Gastrocnemius medialis (tissue), 4 donors: ENCODE results near the gene CACNG3.

Experiments
- POLR2A ChIP-seq, 2 donors: fragments of 450-650 bp; IDR thresholded peaks; one replicate each; pipeline ENCODE4 v1.6.1; 2017; ENCODE audit warnings: antibody characterized with exemption in 2 of 2, mild to moderate bottlenecking in 2 of 2, moderate library complexity in 2 of 2
- TF ChIP-seq, protein P1 (sequence below), 5 experiments: fragments of 450-650 bp in 3 of 5; fragments of 200-600 bp in 2 of 5; sonication (generic) in 2 of 5; IDR thresholded peaks in 4 of 5; conservative IDR thresholded peaks in 1 of 5; 1 replicate in 4 of 5; 2 replicates in 1 of 5; pipeline ENCODE4 v1.5.1; 2016 to 2019; ENCODE audit warnings: antibody characterized with exemption in 5 of 5, mild to moderate bottlenecking in 3 of 5, moderate library complexity in 3 of 5

DNA sequence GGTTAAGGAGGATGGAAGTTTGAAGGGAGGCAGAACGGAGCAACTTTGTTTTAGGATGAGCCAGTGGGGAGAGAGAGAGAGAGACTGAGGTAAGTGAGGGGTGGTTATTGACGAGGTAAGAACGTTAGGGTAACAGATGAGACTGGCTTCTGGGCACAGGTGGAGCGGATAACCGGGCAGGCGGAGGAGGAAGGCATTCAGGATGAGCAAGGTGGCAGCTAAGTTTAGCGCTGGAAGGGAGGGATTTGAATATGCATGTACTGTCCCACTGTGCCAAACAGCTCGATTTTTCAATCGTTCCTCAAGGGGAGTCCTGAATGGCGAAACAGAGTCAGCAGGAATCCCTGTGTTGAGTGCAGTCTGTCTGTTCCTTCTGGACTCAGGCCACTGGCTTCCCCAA is 35.8 kb downstream of the CACNG3 start:
- TF ChIP-seq, protein P1, sequence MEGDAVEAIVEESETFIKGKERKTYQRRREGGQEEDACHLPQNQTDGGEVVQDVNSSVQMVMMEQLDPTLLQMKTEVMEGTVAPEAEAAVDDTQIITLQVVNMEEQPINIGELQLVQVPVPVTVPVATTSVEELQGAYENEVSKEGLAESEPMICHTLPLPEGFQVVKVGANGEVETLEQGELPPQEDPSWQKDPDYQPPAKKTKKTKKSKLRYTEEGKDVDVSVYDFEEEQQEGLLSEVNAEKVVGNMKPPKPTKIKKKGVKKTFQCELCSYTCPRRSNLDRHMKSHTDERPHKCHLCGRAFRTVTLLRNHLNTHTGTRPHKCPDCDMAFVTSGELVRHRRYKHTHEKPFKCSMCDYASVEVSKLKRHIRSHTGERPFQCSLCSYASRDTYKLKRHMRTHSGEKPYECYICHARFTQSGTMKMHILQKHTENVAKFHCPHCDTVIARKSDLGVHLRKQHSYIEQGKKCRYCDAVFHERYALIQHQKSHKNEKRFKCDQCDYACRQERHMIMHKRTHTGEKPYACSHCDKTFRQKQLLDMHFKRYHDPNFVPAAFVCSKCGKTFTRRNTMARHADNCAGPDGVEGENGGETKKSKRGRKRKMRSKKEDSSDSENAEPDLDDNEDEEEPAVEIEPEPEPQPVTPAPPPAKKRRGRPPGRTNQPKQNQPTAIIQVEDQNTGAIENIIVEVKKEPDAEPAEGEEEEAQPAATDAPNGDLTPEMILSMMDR (IDR thresholded peaks at IDR 0.05 in 4 of 5, conservative IDR thresholded peaks at IDR 0.05 in 1 of 5) = no peak
- TF ChIP-seq POLR2A (IDR thresholded peaks at IDR 0.05) = no peak
